ENCODE data around the gene SH3RF3. TPM values are rescaled to one million over a fixed set of nuclear protein-coding genes. Genes with fewer than 3 reads are reported as not detected.

SH3RF3 gene
- total and polyA plus RNA-seq, 10 of the 15 experiments (the other 5 are each of a cell fraction or from before 2014, with no cell fraction given), result 0.08 to 8.8 (median 2.3) TPM

DNA sequence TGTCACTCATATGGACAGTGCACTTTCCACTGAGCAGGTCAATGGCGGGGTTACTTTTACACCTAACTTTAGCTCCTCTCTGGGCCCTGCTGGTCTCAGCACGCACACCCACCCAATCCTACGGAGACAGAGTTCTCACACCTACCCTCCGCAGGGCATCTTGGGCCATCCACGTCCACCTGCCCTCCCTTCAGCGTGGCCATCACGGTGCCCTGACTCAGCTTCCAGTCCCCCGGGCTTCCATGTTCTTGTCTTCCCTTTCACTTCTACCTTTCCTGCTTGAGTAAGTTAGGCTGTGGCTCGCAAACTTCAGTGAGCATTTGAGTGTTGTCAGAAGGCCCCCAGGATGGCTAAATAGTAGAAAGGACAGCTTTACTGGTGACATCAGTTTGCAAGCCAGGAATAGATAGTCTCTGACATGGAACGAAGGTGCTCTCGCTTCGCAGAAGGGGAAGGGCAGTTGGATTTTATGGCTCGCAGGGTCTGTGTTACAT is 252.4 kb downstream of the SH3RF3 start:
- ChIA-PET POLR2A (no interaction called here), RAD21 (ENCODE audit: unreplicated experiment) (interaction anchor here (0.5 kb wide), 1 partner anchor 258 kb away, joined by 3 read pairs; no protein-coding TSS in a partner anchor), CTCF (interaction anchor here (0.9 kb wide), 1 partner anchor 129 kb away, joined by 3 read pairs; no protein-coding TSS in a partner anchor), SMC1A (ENCODE audit: uncharacterized antibody, unreplicated experiment) (no interaction called here)
- Histone ChIP-seq H3K36me3 (ENCODE audit: control insufficient read depth in 2 of 2, insufficient read depth in 2 of 2, low read length in 1 of 2) (no peaks in the 10 kb centered on the region), H3K4me3 (no peak overlapping the region), H3K79me2 (ENCODE audit: control insufficient read depth, insufficient read depth, low read length) (no peaks in the 10 kb centered on the region), H3K4me1 (ENCODE audit: control insufficient read depth, insufficient read depth, low read length) (no peaks in the 10 kb centered on the region), H3K9ac (ENCODE audit: control insufficient read depth, insufficient read depth, low read length) (no peak overlapping the region), H3K27me3 (replicated peaks in 1 of 2; ENCODE audit: control insufficient read depth in 2 of 2, insufficient read depth in 2 of 2, low read length in 1 of 2) (no peaks in the 10 kb centered on the region), H4K20me1 (ENCODE audit: control insufficient read depth, insufficient read depth) (no peaks in the 10 kb centered on the region), H3K9me3 (replicated peaks; ENCODE audit: control insufficient read depth, insufficient read depth, low read length) (no peaks in the 10 kb centered on the region), H3K27ac (ENCODE audit: control insufficient read depth, insufficient read depth) (no peak overlapping the region), H2AFZ (ENCODE audit: control insufficient read depth, low read depth, low read length) (no peak overlapping the region), H3K4me2 (ENCODE audit: control insufficient read depth, insufficient read depth) (no peak overlapping the region)
- whole genome bisulfite sequencing (ENCODE audit: insufficient coverage, insufficient replicate concordance, low lambda C conversion rate, missing lambda C conversion rate), result 23% methylated on average over 13 of the region's 13 CpGs
- BruUV-seq (replicated peaks), result no TSS peak
- ATAC-seq (no peak), FAIRE-seq (no peak), DNase-seq (ENCODE audit: low read depth, low spot score) (no peak)
- intact Hi-C loops (cut with micrococcal nuclease; ENCODE audit: unreplicated experiment), result no loop called here
- in situ Hi-C loops (cut with MboI), result no loop called here
- no peak for TF ChIP-seq SMAD1 (IDR thresholded peaks at IDR 0.05; ENCODE audit: low read depth, partially characterized antibody)
- no peak for TF ChIP-seq HCFC1 (IDR thresholded peaks at IDR 0.05; ENCODE audit: low read length)
- no peak for TF ChIP-seq GABPA (IDR thresholded peaks at IDR 0.05; ENCODE audit: low read depth)
- TF ChIP-seq MEF2B (IDR thresholded peaks at IDR 0.05; ENCODE audit: partially characterized antibody, poor library complexity, severe bottlenecking), result no peak
- TF ChIP-seq, protein P1, sequence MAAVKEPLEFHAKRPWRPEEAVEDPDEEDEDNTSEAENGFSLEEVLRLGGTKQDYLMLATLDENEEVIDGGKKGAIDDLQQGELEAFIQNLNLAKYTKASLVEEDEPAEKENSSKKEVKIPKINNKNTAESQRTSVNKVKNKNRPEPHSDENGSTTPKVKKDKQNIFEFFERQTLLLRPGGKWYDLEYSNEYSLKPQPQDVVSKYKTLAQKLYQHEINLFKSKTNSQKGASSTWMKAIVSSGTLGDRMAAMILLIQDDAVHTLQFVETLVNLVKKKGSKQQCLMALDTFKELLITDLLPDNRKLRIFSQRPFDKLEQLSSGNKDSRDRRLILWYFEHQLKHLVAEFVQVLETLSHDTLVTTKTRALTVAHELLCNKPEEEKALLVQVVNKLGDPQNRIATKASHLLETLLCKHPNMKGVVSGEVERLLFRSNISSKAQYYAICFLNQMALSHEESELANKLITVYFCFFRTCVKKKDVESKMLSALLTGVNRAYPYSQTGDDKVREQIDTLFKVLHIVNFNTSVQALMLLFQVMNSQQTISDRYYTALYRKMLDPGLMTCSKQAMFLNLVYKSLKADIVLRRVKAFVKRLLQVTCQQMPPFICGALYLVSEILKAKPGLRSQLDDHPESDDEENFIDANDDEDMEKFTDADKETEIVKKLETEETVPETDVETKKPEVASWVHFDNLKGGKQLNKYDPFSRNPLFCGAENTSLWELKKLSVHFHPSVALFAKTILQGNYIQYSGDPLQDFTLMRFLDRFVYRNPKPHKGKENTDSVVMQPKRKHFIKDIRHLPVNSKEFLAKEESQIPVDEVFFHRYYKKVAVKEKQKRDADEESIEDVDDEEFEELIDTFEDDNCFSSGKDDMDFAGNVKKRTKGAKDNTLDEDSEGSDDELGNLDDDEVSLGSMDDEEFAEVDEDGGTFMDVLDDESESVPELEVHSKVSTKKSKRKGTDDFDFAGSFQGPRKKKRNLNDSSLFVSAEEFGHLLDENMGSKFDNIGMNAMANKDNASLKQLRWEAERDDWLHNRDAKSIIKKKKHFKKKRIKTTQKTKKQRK (IDR thresholded peaks at IDR 0.05; ENCODE audit: low read depth, low read length), result no peak
- TF ChIP-seq STAT1 (conservative IDR thresholded peaks at IDR 0.05), result no peak
- no peak for TF ChIP-seq POLR2A (IDR thresholded peaks at IDR 0.05; ENCODE audit: low read depth, low read length)
- no peak for TF ChIP-seq NFYB (IDR thresholded peaks at IDR 0.05; ENCODE audit: insufficient read depth, low read depth, low read length)
- TF ChIP-seq, protein P2, sequence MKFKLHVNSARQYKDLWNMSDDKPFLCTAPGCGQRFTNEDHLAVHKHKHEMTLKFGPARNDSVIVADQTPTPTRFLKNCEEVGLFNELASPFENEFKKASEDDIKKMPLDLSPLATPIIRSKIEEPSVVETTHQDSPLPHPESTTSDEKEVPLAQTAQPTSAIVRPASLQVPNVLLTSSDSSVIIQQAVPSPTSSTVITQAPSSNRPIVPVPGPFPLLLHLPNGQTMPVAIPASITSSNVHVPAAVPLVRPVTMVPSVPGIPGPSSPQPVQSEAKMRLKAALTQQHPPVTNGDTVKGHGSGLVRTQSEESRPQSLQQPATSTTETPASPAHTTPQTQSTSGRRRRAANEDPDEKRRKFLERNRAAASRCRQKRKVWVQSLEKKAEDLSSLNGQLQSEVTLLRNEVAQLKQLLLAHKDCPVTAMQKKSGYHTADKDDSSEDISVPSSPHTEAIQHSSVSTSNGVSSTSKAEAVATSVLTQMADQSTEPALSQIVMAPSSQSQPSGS (IDR thresholded peaks at IDR 0.05; ENCODE audit: low read length), result no peak
- TF ChIP-seq PAX8 (IDR thresholded peaks at IDR 0.05), result no peak
- TF ChIP-seq YBX1 (IDR thresholded peaks at IDR 0.05), result no peak
- TF ChIP-seq RAD51 (IDR thresholded peaks at IDR 0.05), result no peak
- TF ChIP-seq HDAC2 (IDR thresholded peaks at IDR 0.05), result no peak
- TF ChIP-seq ZSCAN29 (IDR thresholded peaks at IDR 0.05), result no peak
- TF ChIP-seq SMAD5 (IDR thresholded peaks at IDR 0.05; ENCODE audit: low read depth), result no peak
- no peak for TF ChIP-seq NRF1 (conservative IDR thresholded peaks at IDR 0.05; ENCODE audit: low read depth, low read length)

All from GM12878 (cell line).